ENCODE measurements around the gene PTPRD. TPM values are rescaled to one million over a fixed set of nuclear protein-coding genes. Genes with fewer than 3 reads are reported as not detected.

PTPRD gene
- total RNA-seq, 1 experiment from 2014 or later = 32.5 TPM

GRCh38 chr9:9670454-9670853 lies 942.3 kb downstream of the PTPRD start:
- Histone ChIP-seq H3K23me2 (ENCODE audit: insufficient read length, low read depth, low read length, poor library complexity, severe bottlenecking) (no peaks in the 10 kb centered on the region), H4K91ac (ENCODE audit: insufficient read length, low read depth, low read length) (no peak overlapping the region), H3K4ac (ENCODE audit: low read depth, low read length) (no peak overlapping the region), H3K56ac (ENCODE audit: insufficient read length, low read depth, low read length) (no peak overlapping the region), H3T11ph (ENCODE audit: low read length) (no peak overlapping the region), H3K4me2 (ENCODE audit: insufficient read depth, insufficient read length, low read length) (no peak overlapping the region), H3K79me2 (ENCODE audit: insufficient read depth, low read length) (no peaks in the 10 kb centered on the region), H2BK5ac (ENCODE audit: insufficient read length, low read length) (no peak overlapping the region), H3K14ac (ENCODE audit: insufficient read depth, low read length) (no peak overlapping the region), H3K18ac (ENCODE audit: insufficient read length, low read depth, low read length) (no peak overlapping the region), H2AFZ (ENCODE audit: low read length) (no peak overlapping the region), H3K9ac (ENCODE audit: extremely low read depth, insufficient read length, low read length) (no peak overlapping the region), H4K5ac (ENCODE audit: insufficient read length, low read depth, low read length) (no peak overlapping the region), H3K23ac (ENCODE audit: insufficient read length, low read depth, low read length) (no peak overlapping the region), H2AK5ac (ENCODE audit: insufficient read length, low read length) (no peak overlapping the region), H2BK120ac (ENCODE audit: low read depth, low read length, poor library complexity, severe bottlenecking) (no peak overlapping the region), H3K9me3 (ENCODE audit: control insufficient read depth, low read depth, low read length) (no peaks in the 10 kb centered on the region), H4K20me1 (ENCODE audit: control insufficient read depth, insufficient read depth, insufficient read length) (no peaks in the 10 kb centered on the region), H3K27ac (ENCODE audit: insufficient read length, low read depth, low read length) (no peak overlapping the region), H4K8ac (replicated peaks; ENCODE audit: insufficient read length, low read depth, low read length) (no peak overlapping the region), H3K4me1 (ENCODE audit: insufficient read depth, low read length) (no peaks in the 10 kb centered on the region), H2BK15ac (ENCODE audit: low read depth, low read length) (no peak overlapping the region), H3K27me3 (ENCODE audit: insufficient read depth, low read length) (no peaks in the 10 kb centered on the region), H2BK12ac (ENCODE audit: insufficient read length, low read depth, low read length) (no peak overlapping the region), H2BK20ac (ENCODE audit: low read depth, low read length, poor library complexity, severe bottlenecking) (no peak overlapping the region), H3K79me1 (ENCODE audit: insufficient read depth, low read depth, low read length, poor library complexity, severe bottlenecking) (no peaks in the 10 kb centered on the region)
- Mint-ChIP-seq H3K27me3 (ENCODE audit: low read depth) (no peaks in the 10 kb centered on the region), H3K4me3 (no peak overlapping the region), H3K36me3 (ENCODE audit: insufficient read depth in 1 of 3, low read depth in 3 of 3) (no peaks in the 10 kb centered on the region), H3K4me1 (no peaks in the 10 kb centered on the region), H3K27ac (no peak overlapping the region; a peak in 1 of 7 replicates), H3K9me3 (no peaks in the 10 kb centered on the region)
- DNase-seq = no peak
- TF ChIP-seq CTCF (conservative IDR thresholded peaks at IDR 0.05) = no peak
- no CpG with 5 or more reads among the region's 3 CpGs for WGBS (ENCODE audit: extremely low coverage, insufficient read length, low lambda C conversion rate)

All from H9 (cell line).